ENCODE results near the gene VPS13D.
A peak's percentile ranks its signal among the peaks of the same experiment; 100 is the strongest.

Gene VPS13D

DNA sequence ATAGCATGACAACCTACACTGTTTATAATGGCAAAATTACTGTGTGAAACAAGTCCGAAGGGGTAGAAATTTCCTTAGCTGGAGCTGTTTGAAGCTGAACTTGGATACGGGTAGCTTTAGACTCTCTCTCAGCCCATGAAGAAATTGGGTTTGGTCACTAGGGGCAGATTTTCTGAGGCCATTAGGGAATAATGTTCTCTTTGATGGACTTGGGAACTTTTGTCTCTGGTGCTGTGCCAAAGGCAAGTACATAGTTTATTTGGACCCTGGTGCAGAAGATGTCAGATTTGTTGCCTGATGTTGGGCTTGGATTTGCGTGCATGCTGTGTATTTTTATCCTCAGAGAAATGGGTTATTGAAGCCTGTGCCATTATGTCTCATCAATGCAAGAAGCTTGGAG lies 109.6 kb downstream of the VPS13D start:
- TF ChIP-seq, protein P1, sequence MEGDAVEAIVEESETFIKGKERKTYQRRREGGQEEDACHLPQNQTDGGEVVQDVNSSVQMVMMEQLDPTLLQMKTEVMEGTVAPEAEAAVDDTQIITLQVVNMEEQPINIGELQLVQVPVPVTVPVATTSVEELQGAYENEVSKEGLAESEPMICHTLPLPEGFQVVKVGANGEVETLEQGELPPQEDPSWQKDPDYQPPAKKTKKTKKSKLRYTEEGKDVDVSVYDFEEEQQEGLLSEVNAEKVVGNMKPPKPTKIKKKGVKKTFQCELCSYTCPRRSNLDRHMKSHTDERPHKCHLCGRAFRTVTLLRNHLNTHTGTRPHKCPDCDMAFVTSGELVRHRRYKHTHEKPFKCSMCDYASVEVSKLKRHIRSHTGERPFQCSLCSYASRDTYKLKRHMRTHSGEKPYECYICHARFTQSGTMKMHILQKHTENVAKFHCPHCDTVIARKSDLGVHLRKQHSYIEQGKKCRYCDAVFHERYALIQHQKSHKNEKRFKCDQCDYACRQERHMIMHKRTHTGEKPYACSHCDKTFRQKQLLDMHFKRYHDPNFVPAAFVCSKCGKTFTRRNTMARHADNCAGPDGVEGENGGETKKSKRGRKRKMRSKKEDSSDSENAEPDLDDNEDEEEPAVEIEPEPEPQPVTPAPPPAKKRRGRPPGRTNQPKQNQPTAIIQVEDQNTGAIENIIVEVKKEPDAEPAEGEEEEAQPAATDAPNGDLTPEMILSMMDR (IDR thresholded peaks at IDR 0.05; ENCODE audit: low read depth, low read length): peak; percentile 20
- no peak overlapping the region for H3K4me3 ChIP-seq (replicated peaks in 1 of 2; ENCODE audit: low read depth in 2 of 2, low read length in 2 of 2)
- DNase-seq (ENCODE audit: low read depth in 2 of 2): no peak

DNA sequence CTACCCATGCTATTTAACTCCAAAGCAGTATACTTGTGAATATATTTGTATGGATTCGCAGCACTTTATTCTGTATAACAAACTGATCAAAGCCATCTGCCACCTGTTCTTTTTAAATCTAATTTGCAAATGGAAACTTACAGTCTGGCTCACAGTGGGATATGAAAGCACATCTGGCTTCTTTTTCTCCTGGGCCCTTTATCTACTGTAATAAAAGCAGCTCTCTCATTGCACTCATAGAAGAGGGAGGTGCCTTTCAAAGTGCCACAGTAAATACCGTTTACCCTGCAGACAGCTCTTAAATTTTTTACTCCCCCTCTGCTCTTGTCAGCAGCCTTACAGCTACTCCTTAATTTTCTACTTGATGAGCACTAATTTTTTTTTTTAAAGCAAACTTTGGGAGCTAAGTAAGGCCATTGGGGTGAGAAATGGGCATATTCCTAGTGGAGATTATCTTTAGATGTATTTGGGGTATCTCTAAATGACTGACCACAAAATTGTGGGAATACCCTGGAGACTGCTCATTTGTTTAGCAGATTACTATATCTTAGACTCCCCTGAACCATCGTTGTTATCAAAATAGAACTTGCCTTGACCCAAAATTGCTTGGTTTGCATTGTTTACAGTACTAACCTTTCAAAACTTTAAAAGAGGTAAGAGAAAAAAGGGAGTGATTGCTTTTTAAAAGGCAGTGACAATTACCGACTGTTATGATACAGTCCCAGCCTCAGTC lies 110.1 kb downstream of the VPS13D start:
- TF ChIP-seq, protein P1 (IDR thresholded peaks at IDR 0.05; ENCODE audit: low read depth, low read length): no peak
- no peak for DNase-seq (ENCODE audit: low read depth in 2 of 2)
- H3K4me3 ChIP-seq (replicated peaks in 1 of 2; ENCODE audit: low read depth in 2 of 2, low read length in 2 of 2): no peak overlapping the region

DNA sequence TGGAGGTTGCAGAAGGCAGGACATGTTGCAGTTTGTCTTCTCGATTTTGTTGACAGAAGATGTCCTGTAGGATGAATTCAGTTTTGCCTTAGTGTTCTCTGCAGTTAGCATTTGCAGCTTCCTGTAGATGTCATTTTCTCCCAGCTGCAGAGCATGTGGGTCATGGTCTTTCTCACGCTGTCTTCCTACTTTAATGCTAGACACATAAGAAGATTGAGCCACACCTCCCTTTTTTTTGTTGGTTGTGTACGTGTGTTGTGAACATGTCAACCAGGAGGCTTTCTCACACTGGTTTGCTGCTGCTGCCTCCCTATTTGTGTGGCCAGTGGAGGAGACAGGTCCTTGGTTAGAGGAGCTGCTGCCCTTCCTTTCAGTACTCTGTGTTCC lies 110.7 kb downstream of the VPS13D start:
- TF ChIP-seq, protein P1 (IDR thresholded peaks at IDR 0.05; ENCODE audit: low read depth, low read length): no peak
- no peak overlapping the region for H3K4me3 ChIP-seq (replicated peaks in 1 of 2; ENCODE audit: low read depth in 2 of 2, low read length in 2 of 2)
- no peak for DNase-seq (ENCODE audit: low read depth in 2 of 2)

DNA sequence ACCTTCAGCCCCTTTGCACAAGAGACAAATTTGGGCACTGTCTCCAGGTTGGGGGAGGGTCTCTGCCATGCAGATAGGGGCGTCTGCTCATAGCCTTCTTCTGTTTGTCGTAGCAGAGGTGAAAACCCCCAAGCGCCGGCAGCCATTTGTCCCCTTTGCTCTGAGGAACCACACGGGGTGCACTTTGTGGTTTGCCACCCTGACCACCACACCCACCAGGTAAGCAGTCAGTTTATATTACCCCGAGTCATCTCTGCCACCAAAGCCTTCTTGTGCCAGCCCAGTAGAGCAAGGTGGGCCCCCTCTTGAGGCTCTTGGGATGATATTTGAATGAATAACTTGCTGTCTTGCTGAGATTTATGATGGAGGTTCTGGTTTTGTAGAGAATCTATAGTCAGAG lies 111.8 kb downstream of the VPS13D start:
- no peak overlapping the region for H3K4me3 ChIP-seq (replicated peaks in 1 of 2; ENCODE audit: low read depth in 2 of 2, low read length in 2 of 2)
- no peak for DNase-seq (ENCODE audit: low read depth in 2 of 2)
- TF ChIP-seq, protein P1 (IDR thresholded peaks at IDR 0.05; ENCODE audit: low read depth, low read length): no peak

DNA sequence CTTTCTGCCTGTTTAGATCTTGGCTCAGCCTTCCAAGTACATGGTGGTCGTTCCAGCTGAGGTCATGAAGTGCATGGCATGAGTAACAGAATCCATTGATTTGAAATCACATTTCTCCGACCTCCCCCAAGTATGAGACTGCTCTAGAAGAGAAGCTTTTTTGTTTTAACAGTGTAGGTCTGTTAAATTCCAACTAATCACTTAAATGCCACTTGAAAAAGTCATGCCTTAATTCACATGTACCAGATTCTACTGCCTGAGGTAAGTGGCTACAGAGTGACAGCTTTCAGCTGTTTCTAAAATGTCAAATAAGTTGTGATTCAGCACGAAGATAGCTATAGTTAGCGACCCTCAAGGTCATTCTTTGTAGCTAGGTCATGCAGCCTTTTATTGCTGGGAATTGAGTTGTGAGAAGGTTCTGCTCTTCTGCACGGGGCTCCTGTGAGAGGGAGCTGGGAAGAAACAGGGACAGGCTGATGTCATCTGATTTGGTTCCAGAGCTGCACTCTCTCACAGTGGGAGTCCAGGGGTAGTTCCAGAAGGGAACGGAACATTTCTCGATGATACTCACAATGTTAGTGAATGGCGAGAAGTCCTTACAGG lies 112.7 kb downstream of the VPS13D start:
- H3K4me3 ChIP-seq (replicated peaks in 1 of 2; ENCODE audit: low read depth in 2 of 2, low read length in 2 of 2): no peak overlapping the region
- no peak for DNase-seq (ENCODE audit: low read depth in 2 of 2)
- TF ChIP-seq, protein P1 (IDR thresholded peaks at IDR 0.05; ENCODE audit: low read depth, low read length): no peak

DNA sequence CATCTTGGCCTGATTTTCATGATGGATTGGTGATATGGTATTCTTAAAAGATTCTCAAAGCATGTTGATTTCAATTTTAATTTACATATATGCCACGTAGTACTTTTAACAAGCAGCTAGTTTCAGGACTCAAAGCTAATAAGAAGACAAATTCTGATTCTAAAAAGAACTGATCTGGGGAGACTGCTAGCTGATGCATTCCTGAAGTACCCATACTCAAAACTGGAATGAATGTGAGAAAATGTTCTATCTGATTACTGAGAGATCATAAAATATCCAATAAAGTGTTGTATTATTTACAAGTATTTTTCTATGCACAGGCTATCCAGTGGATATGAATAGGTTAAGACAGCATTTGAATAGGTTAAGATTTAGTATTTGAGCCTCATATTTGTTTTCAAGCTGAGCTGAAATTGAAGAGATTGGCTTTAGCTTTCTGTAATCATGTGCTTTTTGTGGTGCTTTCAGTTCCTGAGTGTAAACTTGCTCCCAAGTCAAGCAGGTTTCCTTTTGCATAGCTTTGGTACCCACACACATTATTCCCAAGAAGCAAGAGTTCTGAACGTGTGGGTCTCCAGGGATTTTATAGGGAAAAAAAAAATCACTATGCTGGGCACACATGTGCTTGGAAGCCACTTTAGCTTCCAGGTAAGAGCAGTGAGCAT lies 114.1 kb downstream of the VPS13D start:
- TF ChIP-seq, protein P1 (IDR thresholded peaks at IDR 0.05; ENCODE audit: low read depth, low read length): no peak
- DNase-seq (ENCODE audit: low read depth in 2 of 2): no peak
- H3K4me3 ChIP-seq (replicated peaks in 1 of 2; ENCODE audit: low read depth in 2 of 2, low read length in 2 of 2): no peak overlapping the region
